ENCODE measurements around the gene ANXA3.

GRCh38 chr4:78652282-78652876 is 100.8 kb downstream of the ANXA3 start:
- TF ChIP-seq EZH2 (IDR thresholded peaks at IDR 0.05; ENCODE audit: low read length, unreplicated experiment), result no peak
- TF ChIP-seq, protein P1, sequence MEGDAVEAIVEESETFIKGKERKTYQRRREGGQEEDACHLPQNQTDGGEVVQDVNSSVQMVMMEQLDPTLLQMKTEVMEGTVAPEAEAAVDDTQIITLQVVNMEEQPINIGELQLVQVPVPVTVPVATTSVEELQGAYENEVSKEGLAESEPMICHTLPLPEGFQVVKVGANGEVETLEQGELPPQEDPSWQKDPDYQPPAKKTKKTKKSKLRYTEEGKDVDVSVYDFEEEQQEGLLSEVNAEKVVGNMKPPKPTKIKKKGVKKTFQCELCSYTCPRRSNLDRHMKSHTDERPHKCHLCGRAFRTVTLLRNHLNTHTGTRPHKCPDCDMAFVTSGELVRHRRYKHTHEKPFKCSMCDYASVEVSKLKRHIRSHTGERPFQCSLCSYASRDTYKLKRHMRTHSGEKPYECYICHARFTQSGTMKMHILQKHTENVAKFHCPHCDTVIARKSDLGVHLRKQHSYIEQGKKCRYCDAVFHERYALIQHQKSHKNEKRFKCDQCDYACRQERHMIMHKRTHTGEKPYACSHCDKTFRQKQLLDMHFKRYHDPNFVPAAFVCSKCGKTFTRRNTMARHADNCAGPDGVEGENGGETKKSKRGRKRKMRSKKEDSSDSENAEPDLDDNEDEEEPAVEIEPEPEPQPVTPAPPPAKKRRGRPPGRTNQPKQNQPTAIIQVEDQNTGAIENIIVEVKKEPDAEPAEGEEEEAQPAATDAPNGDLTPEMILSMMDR (conservative IDR thresholded peaks at IDR 0.05; ENCODE audit: low read depth, low read length), result no peak
- TF ChIP-seq EZH2phosphoT487 (IDR thresholded peaks at IDR 0.05; ENCODE audit: borderline replicate concordance, low read length), result no peak
